OCI-LY3 (cell line): ENCODE measurements around the gene KYNU.

ENCODE experiments used
- EZH2phosphoT487 ChIP-seq: fragments of 200-600 bp; shearing (Covaris generic); IDR thresholded peaks from 2 replicates; pipeline ENCODE4 v1.6.1; 2018; ENCODE audit warnings: antibody characterized with exemption, mixed run types, low read depth
- TF ChIP-seq, protein P1 (sequence below): fragments of 200-600, 300-600 bp; sonication (generic); IDR thresholded peaks from 2 replicates; pipeline ENCODE4 v1.5.1; 2014; ENCODE audit warnings: antibody characterized with exemption, low read length, low read depth

DNA sequence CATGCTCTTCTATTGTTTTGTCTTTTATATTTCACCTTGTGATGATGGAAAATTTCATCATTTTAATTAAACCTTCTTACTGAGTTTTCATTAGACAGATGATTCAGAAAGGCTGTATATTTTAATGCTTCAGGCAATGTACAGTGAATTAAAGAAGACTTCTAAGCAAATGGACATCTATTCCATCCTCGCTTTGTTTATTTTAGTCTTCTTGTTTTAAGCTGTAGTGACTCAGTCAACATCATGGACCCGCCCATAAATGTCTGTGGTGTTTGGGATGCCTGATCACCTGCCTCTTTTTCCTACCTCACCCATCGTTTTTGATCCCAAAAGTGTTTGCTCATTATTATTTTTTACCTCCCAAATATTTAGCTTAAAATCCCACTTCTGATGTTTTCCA, 43.1 kb downstream of the KYNU start:
- TF ChIP-seq, protein P1, sequence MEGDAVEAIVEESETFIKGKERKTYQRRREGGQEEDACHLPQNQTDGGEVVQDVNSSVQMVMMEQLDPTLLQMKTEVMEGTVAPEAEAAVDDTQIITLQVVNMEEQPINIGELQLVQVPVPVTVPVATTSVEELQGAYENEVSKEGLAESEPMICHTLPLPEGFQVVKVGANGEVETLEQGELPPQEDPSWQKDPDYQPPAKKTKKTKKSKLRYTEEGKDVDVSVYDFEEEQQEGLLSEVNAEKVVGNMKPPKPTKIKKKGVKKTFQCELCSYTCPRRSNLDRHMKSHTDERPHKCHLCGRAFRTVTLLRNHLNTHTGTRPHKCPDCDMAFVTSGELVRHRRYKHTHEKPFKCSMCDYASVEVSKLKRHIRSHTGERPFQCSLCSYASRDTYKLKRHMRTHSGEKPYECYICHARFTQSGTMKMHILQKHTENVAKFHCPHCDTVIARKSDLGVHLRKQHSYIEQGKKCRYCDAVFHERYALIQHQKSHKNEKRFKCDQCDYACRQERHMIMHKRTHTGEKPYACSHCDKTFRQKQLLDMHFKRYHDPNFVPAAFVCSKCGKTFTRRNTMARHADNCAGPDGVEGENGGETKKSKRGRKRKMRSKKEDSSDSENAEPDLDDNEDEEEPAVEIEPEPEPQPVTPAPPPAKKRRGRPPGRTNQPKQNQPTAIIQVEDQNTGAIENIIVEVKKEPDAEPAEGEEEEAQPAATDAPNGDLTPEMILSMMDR: no peak
- TF ChIP-seq EZH2phosphoT487: no peak
